Immature natural killer cell (primary cell): ENCODE measurements around the gene ITGB6. TPM values are rescaled to one million over a fixed set of nuclear protein-coding genes. Genes with fewer than 3 reads are reported as not detected.

ENCODE experiments used
- DNase-seq, 3 donors: peaks; one replicate each; pipeline ENCODE4 v3.0.0; 2022; ENCODE audit warnings: mixed read lengths in 1 of 3
- H3K27ac Mint-ChIP-seq, 6 donors: one replicate each; pipeline ENCODE4 v1.8.0; 2020; ENCODE audit warnings: mixed read lengths in 6 of 6, mild to moderate bottlenecking in 5 of 6, inconsistent platforms in 4 of 6, moderate library complexity in 3 of 6
- H3K27me3 Mint-ChIP-seq, 3 donors: one replicate each; pipeline ENCODE4 v1.8.0; 2020 to 2021; ENCODE audit warnings: low read depth in 3 of 3, mild to moderate bottlenecking in 3 of 3, mixed read lengths in 3 of 3, moderate library complexity in 3 of 3, inconsistent platforms in 1 of 3
- H3K36me3 Mint-ChIP-seq, 3 donors: one replicate each; pipeline ENCODE4 v1.8.0; 2020; ENCODE audit warnings: mixed read lengths in 3 of 3, inconsistent platforms in 2 of 3, mild to moderate bottlenecking in 2 of 3
- H3K4me1 Mint-ChIP-seq, 2 donors: one replicate each; pipeline ENCODE4 v1.8.0; 2020; ENCODE audit warnings: inconsistent platforms in 2 of 2, mild to moderate bottlenecking in 2 of 2, mixed read lengths in 2 of 2, moderate library complexity in 1 of 2
- H3K4me3 Mint-ChIP-seq, 5 donors: one replicate each; pipeline ENCODE4 v1.8.0; 2020; ENCODE audit warnings: mild to moderate bottlenecking in 5 of 5, mixed read lengths in 5 of 5, inconsistent platforms in 3 of 5, moderate library complexity in 3 of 5
- H3K9me3 Mint-ChIP-seq, 6 donors: one replicate each; pipeline ENCODE4 v1.8.0; 2020; ENCODE audit warnings: mild to moderate bottlenecking in 6 of 6, mixed read lengths in 6 of 6, inconsistent platforms in 4 of 6, moderate library complexity in 3 of 6
- polyA plus RNA-seq, 3 donors: library from polyadenylated mRNA; unstranded; fragments of 300-500 nt; fragmentation: Illumina TruSeq; gene quantifications; one replicate each; pipeline ENCODE4 v1.2.3, GENCODE V29; 2021

Gene ITGB6
- polyA plus RNA-seq, 3 donors from 2014 or later: not detected

DNA sequence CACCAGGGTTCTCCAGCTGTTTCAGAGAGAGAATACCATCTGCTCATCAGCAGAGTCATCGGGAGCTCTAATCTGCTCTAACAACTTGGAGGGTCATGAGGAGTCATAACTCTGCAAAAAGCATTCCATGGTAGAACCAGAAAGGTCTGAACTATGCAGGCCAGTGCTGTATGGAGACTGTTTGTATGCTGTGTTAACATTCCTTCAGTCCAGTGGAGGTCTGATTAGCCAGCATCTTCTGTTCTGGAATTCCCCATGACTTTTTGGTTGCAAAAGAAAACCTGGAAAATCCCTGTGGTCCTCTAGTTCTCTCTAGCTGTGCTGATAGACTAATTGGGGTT is 9.4 kb upstream of the ITGB6 start:
- peaks cover 0 to 4% (median 0%) of the 10 kb centered on the region in 3 donors for H3K36me3 Mint-ChIP-seq
- no peak for DNase-seq
- H3K4me1 Mint-ChIP-seq: peaks cover 31 to 45% of the 10 kb centered on the region in 2 donors
- H3K27ac Mint-ChIP-seq: no peak overlapping the region
- H3K27me3 Mint-ChIP-seq: peaks cover 4 to 11% (median 6%) of the 10 kb centered on the region in 3 donors
- no peaks in the 10 kb centered on the region for H3K9me3 Mint-ChIP-seq
- H3K4me3 Mint-ChIP-seq: no peak overlapping the region

DNA sequence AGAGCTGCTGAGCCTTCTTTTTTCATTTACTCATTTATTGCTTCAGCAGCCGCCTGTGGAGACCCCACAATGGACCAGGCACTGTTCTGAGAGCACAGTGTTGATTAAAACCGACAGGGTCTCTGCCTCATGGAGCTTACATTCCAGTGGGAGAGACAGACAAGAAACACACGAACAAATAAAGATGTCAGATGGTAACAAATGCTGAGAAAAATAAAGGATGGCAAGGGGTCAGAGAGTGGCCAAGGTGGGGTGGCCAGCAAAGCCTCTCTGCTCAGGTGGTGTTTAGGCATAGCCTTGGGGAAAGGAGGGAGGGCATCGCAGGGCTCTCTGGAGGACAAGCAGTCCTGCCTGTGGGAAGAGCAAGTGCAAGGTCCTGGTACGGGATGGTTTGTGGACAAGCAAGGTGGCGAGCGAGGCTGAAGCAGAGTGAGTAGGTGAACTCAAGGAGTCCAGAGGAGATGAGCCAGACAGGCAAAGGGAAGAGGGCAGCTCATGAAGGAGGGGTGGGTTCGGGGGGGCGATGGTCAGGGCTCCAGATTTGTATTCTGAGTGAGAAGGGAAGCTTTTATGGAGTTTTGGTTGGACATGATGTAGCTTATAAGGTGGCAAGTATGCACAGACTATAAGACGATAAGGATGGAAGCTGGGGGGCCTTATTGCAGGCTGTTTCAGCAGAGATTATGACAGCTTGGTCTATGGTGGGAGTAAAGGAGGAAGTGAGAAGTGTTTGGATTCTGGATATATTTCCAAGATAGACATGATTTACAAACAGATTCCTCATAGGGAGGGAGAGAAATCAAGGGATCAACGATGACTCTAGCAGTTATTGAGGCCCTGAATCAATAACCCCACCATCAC is 8.8 kb upstream of the ITGB6 start:
- Mint-ChIP-seq H3K27ac (peak overlapping the region in 3 of 6 donors; percentile 49 to 79 (median 62)), H3K9me3 (no peaks in the 10 kb centered on the region), H3K36me3 (peaks cover 0 to 4% (median 0%) of the 10 kb centered on the region in 3 donors), H3K4me3 (peak overlapping the region in 1 of 5 donors; percentile 58), H3K4me1 (peaks cover 28 to 44% of the 10 kb centered on the region in 2 donors), H3K27me3 (peaks cover 0 to 6% (median 5%) of the 10 kb centered on the region in 3 donors)
- DNase-seq: no peak

DNA sequence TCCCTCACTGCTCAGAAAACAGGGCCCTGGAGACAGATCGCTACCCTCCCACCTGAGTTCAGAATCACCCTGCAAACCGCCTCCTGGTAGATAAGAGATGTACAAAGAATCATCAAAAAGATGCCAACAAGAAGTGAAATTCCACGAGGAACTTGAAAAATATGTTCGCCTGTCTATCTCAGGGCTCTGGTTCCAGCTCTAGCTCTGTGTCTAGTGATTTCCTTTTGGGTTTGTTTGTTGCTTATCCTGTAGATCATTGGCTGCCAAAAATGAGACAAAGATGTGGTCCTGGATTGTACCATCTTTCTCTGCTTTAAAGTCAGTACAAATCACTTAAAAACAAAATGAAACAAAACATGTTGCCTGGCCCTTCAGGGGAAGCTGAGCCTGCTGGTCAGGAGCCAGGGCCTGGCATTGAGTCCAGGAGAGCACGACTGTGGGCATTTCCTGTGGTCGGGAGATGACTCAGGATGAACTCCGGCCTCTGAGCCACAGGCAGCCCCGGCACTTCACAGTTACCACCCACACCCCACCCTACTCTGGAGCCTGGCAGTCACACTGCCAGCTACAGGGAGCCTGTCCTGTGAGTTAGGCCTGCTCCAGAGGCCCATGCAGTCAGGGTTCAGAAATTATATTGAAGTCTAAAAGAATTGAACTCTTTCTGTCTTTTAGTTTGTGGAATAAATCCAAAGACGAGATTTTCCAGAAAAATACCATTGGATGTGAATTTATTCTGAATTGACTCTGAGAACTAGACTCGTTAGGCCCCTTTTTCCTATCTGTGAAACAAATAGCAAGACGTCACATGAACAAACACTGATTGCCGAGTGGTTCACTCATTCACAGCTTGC is 8.0 kb upstream of the ITGB6 start:
- H3K4me3 Mint-ChIP-seq: peak overlapping the region in 3 of 5 donors; percentile 18 to 62 (median 58)
- H3K9me3 Mint-ChIP-seq: peaks cover 0 to under 1% (median 0%) of the 10 kb centered on the region in 6 donors
- peaks cover 33 to 48% of the 10 kb centered on the region in 2 donors for H3K4me1 Mint-ChIP-seq
- H3K27me3 Mint-ChIP-seq: peaks cover 0 to 6% (median 2%) of the 10 kb centered on the region in 3 donors
- peaks cover 0 to 4% (median 0%) of the 10 kb centered on the region in 3 donors for H3K36me3 Mint-ChIP-seq
- peak in 1 of 3 donors; percentile 25 for DNase-seq
- H3K27ac Mint-ChIP-seq: peak overlapping the region; percentile 11 to 79 (median 54)

DNA sequence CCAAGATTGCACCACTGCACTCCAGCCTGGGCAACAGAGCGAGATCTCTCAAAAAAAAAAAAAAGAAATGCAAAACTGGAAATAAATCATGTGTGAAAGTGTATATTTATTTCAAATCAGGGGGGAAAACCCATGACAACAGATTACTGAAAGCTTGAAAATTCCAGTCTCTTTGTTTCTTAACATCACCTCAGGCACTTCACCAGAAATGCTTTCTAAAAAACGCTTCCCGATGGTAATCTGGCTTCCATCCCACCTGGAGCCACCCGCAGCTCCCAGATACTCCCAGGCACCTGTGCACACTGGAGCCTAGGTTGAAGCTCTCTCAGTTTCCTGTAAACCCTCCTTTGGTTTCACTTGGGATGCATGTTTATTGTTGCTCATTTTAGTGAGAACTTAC is 7.2 kb upstream of the ITGB6 start:
- no peak overlapping the region for H3K4me3 Mint-ChIP-seq
- no peak overlapping the region for H3K27ac Mint-ChIP-seq
- peaks cover 41 to 56% of the 10 kb centered on the region in 2 donors for H3K4me1 Mint-ChIP-seq
- peaks cover 0 to 6% (median 2%) of the 10 kb centered on the region in 3 donors for H3K27me3 Mint-ChIP-seq
- no peak for DNase-seq
- peaks cover 0 to 7% (median 1%) of the 10 kb centered on the region in 6 donors for H3K9me3 Mint-ChIP-seq
- peaks cover 0 to 6% (median 3%) of the 10 kb centered on the region in 3 donors for H3K36me3 Mint-ChIP-seq

DNA sequence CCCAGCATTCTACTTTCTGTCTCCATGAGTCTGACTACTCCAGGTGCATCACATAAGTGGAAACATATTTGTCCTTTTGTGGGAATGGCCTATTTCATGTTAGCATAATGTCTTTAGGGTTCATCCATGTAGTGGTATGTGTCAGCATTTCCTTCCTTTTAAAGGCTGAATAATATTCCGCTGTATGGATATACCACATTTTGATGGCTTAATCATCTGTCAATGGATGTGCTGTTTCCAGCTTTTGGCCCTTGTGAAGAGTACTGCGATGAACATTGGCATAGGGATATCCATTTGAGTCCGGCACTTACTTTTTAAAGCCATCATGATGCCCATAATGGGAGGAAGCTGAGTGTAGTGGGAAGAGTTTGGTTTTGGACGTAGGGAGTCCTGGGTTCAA is 6.4 kb upstream of the ITGB6 start:
- Mint-ChIP-seq H3K27me3 (peaks cover 0 to 7% (median 2%) of the 10 kb centered on the region in 3 donors), H3K4me3 (no peak overlapping the region), H3K27ac (peak overlapping the region in 1 of 6 donors; percentile 6), H3K36me3 (peaks cover 3 to 12% (median 9%) of the 10 kb centered on the region in 3 donors), H3K4me1 (peaks cover 48 to 64% of the 10 kb centered on the region in 2 donors), H3K9me3 (peaks cover 0 to 13% (median 4%) of the 10 kb centered on the region in 6 donors)
- no peak for DNase-seq

DNA sequence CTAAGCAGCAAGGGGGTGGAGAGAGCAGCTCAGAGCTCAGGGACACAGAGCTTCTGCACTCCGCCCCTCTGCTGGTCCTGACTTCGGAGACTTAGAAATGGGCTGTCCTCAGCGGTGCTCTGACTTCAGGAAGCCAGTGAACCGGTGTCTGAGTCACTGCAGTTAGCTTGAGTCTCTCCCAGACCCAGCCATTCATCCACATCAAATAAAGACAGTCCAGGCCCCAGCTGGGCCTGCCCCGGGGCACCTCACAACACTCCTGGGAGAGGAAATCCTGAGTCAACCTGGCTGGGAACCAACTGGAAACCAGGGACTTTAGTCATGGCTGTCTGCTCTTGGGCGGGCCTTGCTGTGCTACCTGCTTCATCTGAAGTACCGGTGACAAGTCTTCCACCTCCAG is 5.4 kb upstream of the ITGB6 start:
- no peak overlapping the region for H3K4me3 Mint-ChIP-seq
- peaks cover 3 to 12% (median 9%) of the 10 kb centered on the region in 3 donors for H3K36me3 Mint-ChIP-seq
- H3K27me3 Mint-ChIP-seq: peaks cover 0 to 7% (median 2%) of the 10 kb centered on the region in 3 donors
- no peak for DNase-seq
- no peak overlapping the region for H3K27ac Mint-ChIP-seq
- peaks cover 0 to 13% (median 4%) of the 10 kb centered on the region in 6 donors for H3K9me3 Mint-ChIP-seq
- H3K4me1 Mint-ChIP-seq: peaks cover 50 to 59% of the 10 kb centered on the region in 2 donors

DNA sequence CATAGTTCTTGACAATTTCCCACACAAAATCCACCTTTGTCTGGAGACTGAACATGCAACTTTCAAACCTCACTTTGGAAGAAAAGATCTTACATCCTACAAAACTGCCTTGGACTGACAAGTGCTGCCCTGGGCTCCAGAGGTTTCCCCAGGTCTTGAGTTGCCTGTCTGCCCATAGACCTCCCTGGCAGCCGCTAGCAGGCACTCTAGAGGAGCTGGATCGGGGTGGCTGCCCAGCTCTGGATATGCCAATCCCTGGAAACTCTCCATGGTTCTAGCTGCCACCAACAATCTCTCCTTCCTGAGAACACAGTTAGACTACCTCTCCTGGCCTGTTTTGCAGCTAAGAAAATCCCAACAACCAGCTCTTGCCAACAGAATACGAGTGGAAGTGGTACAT is 3.4 kb upstream of the ITGB6 start:
- DNase-seq: no peak
- Mint-ChIP-seq H3K27ac (peak overlapping the region in 3 of 6 donors; percentile 25 to 65 (median 55)), H3K27me3 (peaks cover 0 to 4% (median 0%) of the 10 kb centered on the region in 3 donors), H3K36me3 (peaks cover 3 to 12% (median 9%) of the 10 kb centered on the region in 3 donors), H3K9me3 (peaks cover 0 to 13% (median 4%) of the 10 kb centered on the region in 6 donors), H3K4me3 (peak overlapping the region in 1 of 5 donors; percentile 57), H3K4me1 (peaks cover 49 to 54% of the 10 kb centered on the region in 2 donors)

DNA sequence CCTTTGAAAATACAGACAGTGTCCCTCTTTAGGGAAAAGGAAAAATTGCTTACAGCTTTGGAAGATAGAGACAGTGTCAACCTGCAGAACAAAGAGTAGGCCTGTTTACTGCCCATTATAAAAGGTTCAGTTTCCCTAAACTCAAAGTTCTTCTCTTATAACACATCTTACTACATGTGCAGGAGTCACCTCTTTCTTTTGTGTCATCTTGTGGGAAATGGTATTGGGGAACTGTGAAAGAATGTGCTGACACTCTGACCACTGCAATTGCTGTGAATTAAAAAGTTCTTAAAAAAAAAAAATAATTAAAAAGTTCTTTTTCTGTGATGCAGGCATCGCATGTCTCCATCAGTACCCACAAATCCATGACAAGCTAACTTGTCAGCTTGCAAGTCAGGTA is 2.9 kb upstream of the ITGB6 start:
- Mint-ChIP-seq H3K27ac (peak overlapping the region in 4 of 6 donors; percentile 16 to 55 (median 45)), H3K27me3 (peaks cover 0 to 4% (median 0%) of the 10 kb centered on the region in 3 donors), H3K36me3 (peaks cover 3 to 12% (median 9%) of the 10 kb centered on the region in 3 donors), H3K4me3 (peak overlapping the region in 4 of 5 donors; percentile 29 to 57 (median 42)), H3K4me1 (peaks cover 49 to 54% of the 10 kb centered on the region in 2 donors), H3K9me3 (peaks cover 0 to 13% (median 4%) of the 10 kb centered on the region in 6 donors)
- DNase-seq: peak in 2 of 3 donors; percentile 37 to 38

DNA sequence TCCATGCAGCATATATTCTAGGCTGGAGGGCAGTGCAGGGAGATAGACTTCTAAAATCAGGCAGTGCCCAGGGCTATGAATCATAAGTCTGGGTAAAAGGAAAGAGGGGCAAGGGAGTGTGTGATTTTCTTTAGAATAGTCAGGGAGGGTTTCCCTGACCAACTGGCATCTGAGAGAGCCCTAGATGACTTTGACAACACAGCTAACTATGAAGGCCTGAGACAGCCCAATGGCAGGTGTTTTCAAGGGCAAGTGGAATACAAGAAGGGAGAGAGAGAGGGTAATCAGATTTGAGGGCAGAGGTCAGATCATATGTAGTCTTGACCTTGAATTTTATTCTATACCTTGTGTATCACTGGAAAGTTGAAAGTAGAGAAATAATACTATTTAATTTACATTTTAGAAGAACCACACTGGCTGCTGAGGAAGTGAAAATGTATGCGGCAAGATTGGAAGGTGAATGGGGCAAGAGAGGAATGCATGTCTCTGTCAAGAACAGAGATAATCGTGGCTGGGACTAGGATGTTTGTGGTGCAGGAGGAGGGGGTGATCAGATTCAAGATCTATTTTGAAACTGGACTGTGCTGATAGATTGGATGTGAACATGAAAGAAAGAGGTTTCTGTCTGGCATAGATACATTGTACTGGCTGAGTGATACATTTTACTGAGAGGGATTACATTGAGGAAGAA is 1.9 kb upstream of the ITGB6 start:
- H3K36me3 Mint-ChIP-seq: peaks cover 3 to 12% (median 9%) of the 10 kb centered on the region in 3 donors
- no peak for DNase-seq
- peaks cover 0 to 13% (median 4%) of the 10 kb centered on the region in 6 donors for H3K9me3 Mint-ChIP-seq
- H3K27me3 Mint-ChIP-seq: peaks cover 0 to 4% (median 0%) of the 10 kb centered on the region in 3 donors
- H3K27ac Mint-ChIP-seq: peak overlapping the region in 5 of 6 donors; percentile 12 to 55 (median 37)
- H3K4me3 Mint-ChIP-seq: peak overlapping the region in 3 of 5 donors; percentile 11 to 43 (median 23)
- H3K4me1 Mint-ChIP-seq: peaks cover 55 to 57% of the 10 kb centered on the region in 2 donors

DNA sequence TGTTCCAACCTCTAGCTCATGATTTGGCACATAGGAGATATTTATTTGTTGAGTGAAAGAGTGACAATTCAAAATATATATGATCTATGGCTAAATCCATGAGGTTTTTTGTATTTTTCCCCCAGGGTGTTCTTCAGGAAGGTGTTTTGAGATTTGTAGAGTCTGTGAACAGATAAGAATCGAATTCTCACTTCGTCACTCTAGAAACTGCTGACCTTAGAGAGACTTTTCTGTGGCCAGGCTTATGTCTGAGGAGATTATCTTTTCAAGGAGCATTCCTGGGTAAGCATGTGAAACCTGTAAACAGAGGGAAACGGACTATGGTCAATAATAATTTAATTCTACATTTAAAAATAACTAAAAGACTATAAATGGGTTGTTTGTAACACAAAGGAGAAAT is 849 bp upstream of the ITGB6 start:
- no peak for DNase-seq
- Mint-ChIP-seq H3K27me3 (peaks cover 0 to 4% (median 0%) of the 10 kb centered on the region in 3 donors), H3K9me3 (peaks cover 0 to 13% (median 4%) of the 10 kb centered on the region in 6 donors), H3K4me1 (peaks cover 54 to 62% of the 10 kb centered on the region in 2 donors), H3K36me3 (peaks cover 3 to 12% (median 9%) of the 10 kb centered on the region in 3 donors), H3K27ac (peak overlapping the region in 1 of 6 donors; percentile 9), H3K4me3 (peak overlapping the region in 1 of 5 donors; percentile 28)

DNA sequence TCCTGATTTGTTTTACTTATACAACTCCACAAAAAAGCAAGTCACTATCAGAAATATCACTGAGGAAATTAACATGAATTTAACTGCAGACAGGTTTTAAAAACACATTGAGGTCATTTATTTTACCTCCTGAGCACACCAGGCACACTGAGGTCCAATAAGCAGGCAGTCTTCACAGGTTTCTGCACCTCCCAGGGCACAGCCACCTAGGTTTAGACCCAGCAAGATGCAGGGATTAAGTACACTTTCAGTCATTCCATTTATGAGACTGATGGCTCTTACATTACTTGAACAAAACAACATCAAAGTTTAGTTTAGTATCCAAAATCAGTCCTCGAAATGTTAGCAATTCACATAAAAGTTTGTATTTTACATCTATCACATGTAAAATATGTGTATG is 1.0 kb downstream of the ITGB6 start:
- Mint-ChIP-seq H3K27ac (peak overlapping the region in 1 of 6 donors; percentile 52), H3K9me3 (peaks cover 0 to 13% (median 4%) of the 10 kb centered on the region in 6 donors), H3K27me3 (peaks cover 0 to 4% (median 0%) of the 10 kb centered on the region in 3 donors), H3K36me3 (peaks cover 3 to 9% (median 8%) of the 10 kb centered on the region in 3 donors), H3K4me3 (no peak overlapping the region), H3K4me1 (peaks cover 67 to 76% of the 10 kb centered on the region in 2 donors)
- DNase-seq: no peak

DNA sequence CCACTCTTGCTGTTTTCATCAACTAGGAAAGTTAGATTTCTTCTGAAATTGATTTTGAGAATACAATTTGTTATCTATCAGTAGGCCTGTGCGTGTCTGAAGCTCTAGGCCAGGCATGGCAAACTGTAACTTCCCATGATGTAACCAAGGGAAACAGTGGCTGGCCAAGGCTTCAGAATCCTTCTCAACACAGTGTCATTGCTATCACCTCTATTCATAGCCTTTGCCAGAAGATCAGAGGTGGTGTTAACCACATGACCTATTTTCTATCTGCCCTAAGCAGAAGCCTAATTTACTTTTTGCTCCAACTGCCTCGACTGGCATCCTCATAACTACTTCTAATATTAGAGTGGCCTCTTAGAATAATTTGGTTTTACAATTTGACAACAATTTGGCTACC is 2.5 kb downstream of the ITGB6 start:
- Mint-ChIP-seq H3K27ac (peak overlapping the region; percentile 34 to 63 (median 58)), H3K4me3 (peak overlapping the region; percentile 28 to 76 (median 56)), H3K4me1 (peaks cover 52 to 62% of the 10 kb centered on the region in 2 donors), H3K27me3 (peaks cover 0 to 5% (median 0%) of the 10 kb centered on the region in 3 donors), H3K9me3 (peaks cover 0 to 10% (median 4%) of the 10 kb centered on the region in 6 donors), H3K36me3 (peaks cover 3 to 9% (median 8%) of the 10 kb centered on the region in 3 donors)
- peak; percentile 23 to 52 (median 36) for DNase-seq
